K562 (cell line): Measurements from ENCODE around the gene RBP3. TPM values are rescaled to one million over a fixed set of nuclear protein-coding genes. Genes with fewer than 3 reads are reported as not detected.
A peak's percentile ranks its signal among the peaks of the same experiment; 100 is the strongest.

Source experiments
- ATF1 ChIP-seq, 2 experiments: fragments of 450-650 bp in 1 of 2; IDR thresholded peaks; 2 replicates each; pipeline ENCODE4 v1.6.1; 2016; ENCODE audit warnings: missing compliant biosample characterization in 1 of 2, missing genetic modification characterization in 1 of 2
- CBFB ChIP-seq: sonication (generic); formaldehyde crosslinking; IDR thresholded peaks from 2 replicates; pipeline ENCODE4 v1.4.0; 2020; ENCODE audit warnings: mild to moderate bottlenecking, missing genetic modification reagents
- CHD1 ChIP-seq: fragments of 200-600 bp; sonication (generic); IDR thresholded peaks from one replicate; pipeline ENCODE4 v1.6.1; 2012; ENCODE audit warnings: mild to moderate bottlenecking, moderate library complexity, low read length, inconsistent platforms
- DLX4 ChIP-seq: fragments of 250-450 bp; sonication (Bioruptor Pico); IDR thresholded peaks from 2 replicates; pipeline ENCODE4 v1.6.1; 2021; ENCODE audit warnings: mild to moderate bottlenecking
- ELF2 ChIP-seq: fragments of 250-450 bp; sonication (Bioruptor Pico); IDR thresholded peaks from 2 replicates; pipeline ENCODE4 v1.5.0; 2021; ENCODE audit warnings: mild to moderate bottlenecking
- KLF10 ChIP-seq: fragments of 250-450 bp; sonication (Bioruptor Pico); IDR thresholded peaks from 2 replicates; pipeline ENCODE4 v1.6.1; 2021; ENCODE audit warnings: matching md5 sums
- MCM5 ChIP-seq: fragments of 450-650 bp; IDR thresholded peaks from 2 replicates; pipeline ENCODE4 v1.6.1; 2016; ENCODE audit warnings: low read depth
- NCOA2 ChIP-seq, 2 experiments: fragments of 450-650 bp; IDR thresholded peaks; 2 replicates each; pipeline ENCODE4 v1.6.1; 2018; ENCODE audit warnings: mild to moderate bottlenecking in 2 of 2, moderate library complexity in 1 of 2; ENCODE audit not compliant: partially characterized antibody in 2 of 2
- NEUROD1 ChIP-seq: fragments of 150-350 bp; IDR thresholded peaks from 2 replicates; pipeline ENCODE4 v1.6.1; 2014; ENCODE audit warnings: borderline replicate concordance, low read length, low read depth; ENCODE audit not compliant: partially characterized antibody
- NR2C2 ChIP-seq, 2 experiments: fragments of 200-800 bp in 1 of 2; sonication (Bioruptor generic) in 1 of 2; sonication (generic) in 1 of 2; formaldehyde crosslinking in 1 of 2; IDR thresholded peaks; 2 replicates each; pipeline versions ENCODE4 v1.6.1 to v1.8.0; 2016 to 2022; ENCODE audit warnings: mild to moderate bottlenecking in 1 of 2, missing compliant biosample characterization in 1 of 2, missing genetic modification characterization in 1 of 2, missing genetic modification reagents in 1 of 2
- PML ChIP-seq: IDR thresholded peaks from 2 replicates; pipeline ENCODE4 v1.6.1; 2012; ENCODE audit warnings: low read length, inconsistent platforms
- RBM34 ChIP-seq: fragments of 200-400 bp; formaldehyde crosslinking; IDR thresholded peaks from 2 replicates; pipeline ENCODE4 v1.6.1; 2018; ENCODE audit warnings: low read length, borderline replicate concordance; ENCODE audit not compliant: insufficient read depth
- TAL1 ChIP-seq: fragments of 450-650 bp; IDR thresholded peaks from 2 replicates; pipeline ENCODE4 v1.6.1; 2016; ENCODE audit warnings: mild to moderate bottlenecking
- TBP ChIP-seq: optimal IDR thresholded peaks from 2 replicates; pipeline ENCODE3; 2011; ENCODE audit warnings: low read depth, low read length, improper control_type of control experiment
- TOE1 ChIP-seq, 2 experiments: fragments of 450-650 bp in 1 of 2; sonication (generic) in 1 of 2; formaldehyde crosslinking in 1 of 2; IDR thresholded peaks; 2 replicates each; pipeline versions ENCODE4 v1.7.1 to v1.8.0; 2016 to 2022; ENCODE audit warnings: borderline replicate concordance in 2 of 2, mild to moderate bottlenecking in 2 of 2, antibody characterized with exemption in 1 of 2, inconsistent platforms in 1 of 2, low read depth in 1 of 2, missing genetic modification reagents in 1 of 2, moderate library complexity in 1 of 2
- ZBTB34 ChIP-seq: fragments of 250-450 bp; sonication (Bioruptor Pico); IDR thresholded peaks from 2 replicates; pipeline ENCODE4 v1.8.0; 2021; ENCODE audit warnings: mild to moderate bottlenecking, moderate library complexity
- ZBTB9 ChIP-seq: fragments of 450-650 bp; formaldehyde crosslinking; IDR thresholded peaks from 2 replicates; pipeline ENCODE4 v1.4.0; 2020; ENCODE audit warnings: mild to moderate bottlenecking, moderate library complexity
- ZFPM2 ChIP-seq: fragments of 250-450 bp; sonication (Bioruptor Pico); IDR thresholded peaks from 2 replicates; pipeline ENCODE4 v1.5.1; 2022; ENCODE audit warnings: mild to moderate bottlenecking
- ZKSCAN3 ChIP-seq: fragments of 250-450 bp; sonication (Bioruptor Pico); IDR thresholded peaks from 2 replicates; pipeline ENCODE4 v1.4.0; 2020
- ZNF699 ChIP-seq: fragments of 250-450 bp; sonication (Bioruptor Pico); IDR thresholded peaks from 2 replicates; pipeline ENCODE4 v1.8.0; 2021; ENCODE audit warnings: mild to moderate bottlenecking, moderate library complexity; ENCODE audit not compliant: insufficient replicate concordance
- polyA plus RNA-seq, 8 experiments: library from polyadenylated mRNA; depleted of rRNA in 4 of 8; stranded (reverse) in 5 of 8; unstranded in 3 of 8; fragments of >200 nt; fragmentation: Nextera tagmentation in 2 of 8; fragmentation: Illumina TruSeq in 1 of 8; extraction: Ambion mirVana in 2 of 8; extraction: Trizol in 1 of 8; gene quantifications; 2 replicates each; pipeline versions ENCODE4 v1.2.1 to v1.2.3, GENCODE V29; 2011 to 2014; ENCODE audit warnings: inconsistent platforms in 1 of 8, missing spikeins in 1 of 8
- total RNA-seq, 7 experiments: library from RNA; depleted of rRNA in 6 of 7; stranded (reverse); fragments of >200 nt in 6 of 7; fragmentation: Illumina TruSeq in 2 of 7; extraction: Trizol in 2 of 7; gene quantifications; 2 replicates each; pipeline versions ENCODE4 v1.2.1 to v1.2.3, GENCODE V29; 2011 to 2021; ENCODE audit warnings: low replicate concordance in 1 of 7
- TF ChIP-seq, protein P1 (sequence below): fragments of 450-650 bp; formaldehyde crosslinking; IDR thresholded peaks from 2 replicates; pipeline ENCODE4 v1.4.0; 2020; ENCODE audit warnings: mild to moderate bottlenecking, moderate library complexity

RBP3 gene
- total and polyA plus RNA-seq, 9 of the 15 experiments (the other 6 are each of a cell fraction or from before 2014, with no cell fraction given): not detected

GRCh38 chr10:47311932-47312662 lies 36.1 kb upstream of the RBP3 start (continued):
- TF ChIP-seq ZBTB34 (CRISPR knock-in tag): no peak
- 0 out of 2 replicates have a peak, but pooled peaks have one; percentile 55 for TF ChIP-seq ZBTB9 (CRISPR knock-in tag)
- TF ChIP-seq ATF1 (CRISPR knock-in tag; IDR thresholded peaks at IDR 0.05): no peak
- TF ChIP-seq ATF1 (tag; IDR thresholded peaks at IDR 0.05): no peak
- no peak for TF ChIP-seq TAL1
- no peak for TF ChIP-seq TBP
- TF ChIP-seq ZNF699 (CRISPR knock-in tag): no peak
- no peak for TF ChIP-seq NEUROD1
- no peak for TF ChIP-seq KLF10 (CRISPR knock-in tag)
- TF ChIP-seq NCOA2 (IDR thresholded peaks at IDR 0.05; ENCODE audit: partially characterized antibody in 2 of 2): no peak
- TF ChIP-seq ELF2 (CRISPR knock-in tag): no peak; the same call in 1 of the 2 replicates
- TF ChIP-seq DLX4 (CRISPR knock-in tag): no peak
- TF ChIP-seq PML: no peak
- TF ChIP-seq CBFB (CRISPR knock-in tag): no peak
- TF ChIP-seq ZFPM2 (CRISPR knock-in tag): no peak
- TF ChIP-seq NR2C2 (CRISPR knock-in tag; IDR thresholded peaks at IDR 0.05): 0 out of 2 replicates have a peak, but pooled peaks have one; percentile 24
- no peak for TF ChIP-seq NR2C2 (tag; IDR thresholded peaks at IDR 0.05)
- TF ChIP-seq TOE1 (IDR thresholded peaks at IDR 0.05; ENCODE audit: borderline replicate concordance): no peak
- no peak for TF ChIP-seq TOE1 (CRISPR knock-in tag; IDR thresholded peaks at IDR 0.05; ENCODE audit: borderline replicate concordance, low read depth)
- no peak for TF ChIP-seq ZKSCAN3
- TF ChIP-seq MCM5: no peak
- TF ChIP-seq, protein P1, sequence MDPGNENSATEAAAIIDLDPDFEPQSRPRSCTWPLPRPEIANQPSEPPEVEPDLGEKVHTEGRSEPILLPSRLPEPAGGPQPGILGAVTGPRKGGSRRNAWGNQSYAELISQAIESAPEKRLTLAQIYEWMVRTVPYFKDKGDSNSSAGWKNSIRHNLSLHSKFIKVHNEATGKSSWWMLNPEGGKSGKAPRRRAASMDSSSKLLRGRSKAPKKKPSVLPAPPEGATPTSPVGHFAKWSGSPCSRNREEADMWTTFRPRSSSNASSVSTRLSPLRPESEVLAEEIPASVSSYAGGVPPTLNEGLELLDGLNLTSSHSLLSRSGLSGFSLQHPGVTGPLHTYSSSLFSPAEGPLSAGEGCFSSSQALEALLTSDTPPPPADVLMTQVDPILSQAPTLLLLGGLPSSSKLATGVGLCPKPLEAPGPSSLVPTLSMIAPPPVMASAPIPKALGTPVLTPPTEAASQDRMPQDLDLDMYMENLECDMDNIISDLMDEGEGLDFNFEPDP (CRISPR knock-in tag): no peak
- no peak for TF ChIP-seq CHD1
- TF ChIP-seq RBM34: no peak
